DOHH2 (cell line): ENCODE data around the gene SLC26A2.
"Not testable (repeated sequence)": the region's sequence is repeated elsewhere in the genome, so short reads cannot be mapped to it uniquely, and the experiment has no call there.

Experiments
- EZH2phosphoT487 ChIP-seq: fragments of 200-600 bp; sonication (generic); IDR thresholded peaks from 2 replicates; pipeline ENCODE4 v1.6.1; 2017; ENCODE audit warnings: borderline replicate concordance, mild to moderate bottlenecking, antibody characterized with exemption, low read length, moderate library complexity, mixed read lengths
- TF ChIP-seq, protein P1 (sequence below): fragments of 200-600 bp; sonication (generic); IDR thresholded peaks from one replicate; pipeline ENCODE4 v1.5.1; 2014; ENCODE audit warnings: antibody characterized with exemption, mild to moderate bottlenecking, low read depth, low read length; ENCODE audit not compliant: poor library complexity, severe bottlenecking

GRCh38 chr5:149942741-149943169 is 17.8 kb upstream of the SLC26A2 start:
- TF ChIP-seq, protein P1, sequence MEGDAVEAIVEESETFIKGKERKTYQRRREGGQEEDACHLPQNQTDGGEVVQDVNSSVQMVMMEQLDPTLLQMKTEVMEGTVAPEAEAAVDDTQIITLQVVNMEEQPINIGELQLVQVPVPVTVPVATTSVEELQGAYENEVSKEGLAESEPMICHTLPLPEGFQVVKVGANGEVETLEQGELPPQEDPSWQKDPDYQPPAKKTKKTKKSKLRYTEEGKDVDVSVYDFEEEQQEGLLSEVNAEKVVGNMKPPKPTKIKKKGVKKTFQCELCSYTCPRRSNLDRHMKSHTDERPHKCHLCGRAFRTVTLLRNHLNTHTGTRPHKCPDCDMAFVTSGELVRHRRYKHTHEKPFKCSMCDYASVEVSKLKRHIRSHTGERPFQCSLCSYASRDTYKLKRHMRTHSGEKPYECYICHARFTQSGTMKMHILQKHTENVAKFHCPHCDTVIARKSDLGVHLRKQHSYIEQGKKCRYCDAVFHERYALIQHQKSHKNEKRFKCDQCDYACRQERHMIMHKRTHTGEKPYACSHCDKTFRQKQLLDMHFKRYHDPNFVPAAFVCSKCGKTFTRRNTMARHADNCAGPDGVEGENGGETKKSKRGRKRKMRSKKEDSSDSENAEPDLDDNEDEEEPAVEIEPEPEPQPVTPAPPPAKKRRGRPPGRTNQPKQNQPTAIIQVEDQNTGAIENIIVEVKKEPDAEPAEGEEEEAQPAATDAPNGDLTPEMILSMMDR = not testable (repeated sequence)
- not testable (repeated sequence) for TF ChIP-seq EZH2phosphoT487
